Endothelial cell of umbilical vein (primary cell): Measurements from ENCODE around the gene NKG7. TPM values are rescaled to one million over a fixed set of nuclear protein-coding genes. Genes with fewer than 3 reads are reported as not detected.

Experiments
- BruUV-seq: library from RNA; stranded (reverse); fragments of 400-500 nt; replicated peaks from 2 replicates; lab custom pipeline; 2021; lab: Mats Ljungman, UMichigan
- CTCF ChIA-PET: fragments of 300-600, 350-600 bp; sonication (Branson Sonifier 250); formaldehyde crosslinking; loops from one replicate; lab custom pipeline; 2021; ENCODE audit warnings: antibody characterized with exemption, inconsistent platforms; lab: Charles Lee
- POLR2A ChIA-PET: fragments of 300-600, 350-600 bp; sonication (Branson Sonifier 250); formaldehyde crosslinking; loops from one replicate; lab custom pipeline; 2021; ENCODE audit warnings: antibody characterized with exemption, inconsistent platforms; lab: Charles Lee
- DNase-seq: peaks from one replicate; pipeline ENCODE4 v3.0.0-alpha.2; 2011; ENCODE audit warnings: low read depth, low spot score
- FAIRE-seq: peaks from 2 replicates; lab custom pipeline; 2011; peaks lifted over from hg19 to GRCh38; lab: Jason Lieb, UNC
- H2AFZ ChIP-seq: 2 replicates; pipeline ENCODE4 v1.6.0; 2012; ENCODE audit warnings: low read depth, low read length, control low read depth, inconsistent platforms
- H3K27ac ChIP-seq: 2 replicates; pipeline ENCODE4 v1.5.1; 2011; ENCODE audit warnings: low read depth, mild to moderate bottlenecking, control low read depth, low read length, moderate library complexity; ENCODE audit not compliant: insufficient read depth
- H3K27me3 ChIP-seq, 2 experiments: 2 replicates each; pipeline versions ENCODE4 v1.6.0 to v1.6.1; 2011; ENCODE audit warnings: low read length in 2 of 2, mixed read lengths in 1 of 2; ENCODE audit not compliant: control insufficient read depth in 2 of 2, insufficient read depth in 2 of 2
- H3K36me3 ChIP-seq, 2 experiments: 2 replicates in 1 of 2; 3 replicates in 1 of 2; pipeline ENCODE4 v1.5.1; 2011; ENCODE audit warnings: low read length in 2 of 2, mild to moderate bottlenecking in 1 of 2, moderate library complexity in 1 of 2; ENCODE audit not compliant: control insufficient read depth in 2 of 2, insufficient read depth in 2 of 2; ENCODE audit errors: extremely low read depth in 1 of 2
- H3K4me1 ChIP-seq: 3 replicates; pipeline ENCODE4 v1.5.1; 2011; ENCODE audit warnings: mild to moderate bottlenecking, low read length; ENCODE audit not compliant: control insufficient read depth, insufficient read depth; ENCODE audit errors: extremely low read depth
- H3K4me2 ChIP-seq: 2 replicates; pipeline ENCODE4 v1.6.1; 2011; ENCODE audit warnings: low read length, control low read depth, mixed read lengths; ENCODE audit not compliant: insufficient read depth
- H3K4me3 ChIP-seq, 3 experiments: fragments of 200-600 bp in 1 of 3; sonication (generic), shearing (Covaris generic) in 1 of 3; replicated peaks in 1 of 3; 2 replicates each; pipeline ENCODE4 v1.5.1; 2011 to 2016; ENCODE audit warnings: control low read depth in 3 of 3, low read length in 3 of 3, mild to moderate bottlenecking in 2 of 3, inconsistent platforms in 1 of 3, low read depth in 1 of 3, moderate library complexity in 1 of 3; ENCODE audit not compliant: insufficient read depth in 1 of 3
- H3K79me2 ChIP-seq: 2 replicates; pipeline ENCODE4 v1.6.0; 2012; ENCODE audit warnings: low read length, inconsistent platforms; ENCODE audit not compliant: control insufficient read depth, insufficient read depth
- H3K9ac ChIP-seq: replicated peaks from 2 replicates; pipeline ENCODE3; 2011; ENCODE audit warnings: low read length, control low read depth; ENCODE audit not compliant: insufficient read depth; ENCODE audit errors: extremely low read depth
- H3K9me1 ChIP-seq: replicated peaks from 3 replicates; pipeline ENCODE4 v1.6.0; 2011; ENCODE audit warnings: mild to moderate bottlenecking, low read length; ENCODE audit not compliant: control insufficient read depth, insufficient read depth; ENCODE audit errors: extremely low read depth
- H3K9me3 ChIP-seq: replicated peaks from 2 replicates; pipeline ENCODE4 v1.5.1; 2012; ENCODE audit warnings: low read length, inconsistent platforms; ENCODE audit not compliant: control insufficient read depth, insufficient read depth
- H4K20me1 ChIP-seq: replicated peaks from 2 replicates; pipeline ENCODE3; 2011; ENCODE audit warnings: mild to moderate bottlenecking, low read length; ENCODE audit not compliant: control insufficient read depth, insufficient read depth; ENCODE audit errors: extremely low read depth
- CTCF ChIP-seq, 2 donors: IDR thresholded peaks; 1 replicate in 1 of 2; 2 replicates in 1 of 2; pipeline ENCODE4 v1.5.1; 2011; ENCODE audit warnings: low read length in 2 of 2, mild to moderate bottlenecking in 2 of 2, moderate library complexity in 2 of 2, control low read depth in 1 of 2, inconsistent platforms in 1 of 2, low read depth in 1 of 2; ENCODE audit not compliant: insufficient read depth in 1 of 2; ENCODE audit errors: extremely low read depth in 1 of 2
- EZH2 ChIP-seq: IDR thresholded peaks from 2 replicates; pipeline ENCODE4 v1.6.1; 2012; ENCODE audit warnings: borderline replicate concordance, low read depth, mild to moderate bottlenecking, moderate library complexity, low read length, inconsistent platforms; ENCODE audit not compliant: severe bottlenecking
- FOS ChIP-seq: IDR thresholded peaks from 2 replicates; pipeline ENCODE4 v1.6.1; 2011; ENCODE audit warnings: mild to moderate bottlenecking, low read length, moderate library complexity, borderline replicate concordance; ENCODE audit not compliant: insufficient read depth
- GATA2 ChIP-seq: IDR thresholded peaks from 2 replicates; pipeline ENCODE4 v1.7.0; 2011; ENCODE audit warnings: low read depth, mild to moderate bottlenecking, moderate library complexity, mixed read lengths, low read length; ENCODE audit not compliant: insufficient read length, insufficient read depth
- MAX ChIP-seq: IDR thresholded peaks from 2 replicates; pipeline ENCODE4 v1.6.1; 2011; ENCODE audit not compliant: insufficient read depth, insufficient read length
- POLR2A ChIP-seq: IDR thresholded peaks from 2 replicates; pipeline ENCODE4 v1.6.1; 2012; ENCODE audit warnings: low read depth, mild to moderate bottlenecking, control low read depth, low read length
- POLR2AphosphoS5 ChIP-seq: IDR thresholded peaks from 2 replicates; pipeline ENCODE4 v1.6.1; 2012; ENCODE audit warnings: low read depth, mild to moderate bottlenecking, control low read depth, low read length, moderate library complexity; ENCODE audit not compliant: insufficient read depth
- dilution Hi-C: fragments of 300-500 bp; cut with MboI; formaldehyde crosslinking; loops from one replicate; pipeline ENCODE4 v1.15.0; 2019; ENCODE audit warnings: low sequenced_read_pairs; ENCODE audit not compliant: extremely low pct_ligation_motif_present
- intact Hi-C: fragments of 100-400 bp; cut with micrococcal nuclease; formaldehyde crosslinking; loops from one replicate; pipeline ENCODE4 v1.10.0; 2022
- polyA plus RNA-seq, 4 experiments: library from polyadenylated mRNA; depleted of rRNA in 3 of 4; stranded (reverse) in 3 of 4; unstranded in 1 of 4; fragments of >200 nt; gene quantifications; 2 replicates each; pipeline versions ENCODE4 v1.2.1 to v1.2.3, GENCODE V29; 2011 to 2012; ENCODE audit warnings: missing spikeins in 1 of 4
- total RNA-seq: library from RNA; stranded (reverse); gene quantifications from 2 replicates; pipeline ENCODE4 v1.2.3, GENCODE V29; 2021

NKG7 gene
- total and polyA plus RNA-seq, 2 donors (not counting 3 experiments of a cell fraction or from before 2014, with no cell fraction given) = not detected

- H3K9me1 ChIP-seq = no peaks in the 10 kb centered on the region
- no TSS peak for BruUV-seq
- no peaks in the 10 kb centered on the region for H3K27me3 ChIP-seq
- H2AFZ ChIP-seq = no peak within 1 kb of the TSS
- dilution Hi-C loops = no loop called here
- no peak for TF ChIP-seq EZH2
- TF ChIP-seq FOS = no peak
- no peak for TF ChIP-seq GATA2
- no peak for TF ChIP-seq MAX
- TF ChIP-seq CTCF (IDR thresholded peaks at IDR 0.05; ENCODE audit: extremely low read depth in 1 of 2, insufficient read depth in 1 of 2, low read depth in 1 of 2, low read length in 2 of 2) = no peak
- no peak for TF ChIP-seq POLR2A
- no peak for TF ChIP-seq POLR2AphosphoS5
- H3K4me2 ChIP-seq = no peak within 1 kb of the TSS
- no peak within 1 kb of the TSS for H3K9ac ChIP-seq
- no peaks in the 10 kb centered on the region for H4K20me1 ChIP-seq
- no peaks in the 10 kb centered on the region for H3K4me1 ChIP-seq
- H3K36me3 ChIP-seq = no peaks in the 10 kb centered on the region
- H3K27ac ChIP-seq = no peak within 1 kb of the TSS
- intact Hi-C loops = no loop called here
- CTCF ChIA-PET = interaction anchor here (0.8 kb wide), 1 partner anchor 8 kb away, joined by 3 read pairs; no protein-coding TSS in a partner anchor
- POLR2A ChIA-PET = no interaction called here
- FAIRE-seq = no peak
- no peaks in the 10 kb centered on the region for H3K79me2 ChIP-seq
- no peak within 1 kb of the TSS for H3K4me3 ChIP-seq
- no peaks in the 10 kb centered on the region for H3K9me3 ChIP-seq
- DNase-seq = no peak
Observed at GRCh38 chr19:51387924-51388389, 15.5 kb upstream of the NKG7 start, which contains the start of gene LIM2. Gene LIM2 (minus strand): TSS chr19:51387974. CDS start chr19:51387443, 531 bp downstream.
